Karpas-422 (cell line): ENCODE results near the gene NIN. TPM values are rescaled to one million over a fixed set of nuclear protein-coding genes. Genes with fewer than 3 reads are reported as not detected.

Experiments used
- DNase-seq: peaks from one replicate; pipeline ENCODE4 v3.0.0-alpha.2; 2015
- H2AFZ ChIP-seq: fragments of 200-600 bp; sonication (generic); 2 replicates; pipeline ENCODE4 v1.6.1; 2014; ENCODE audit warnings: antibody characterized with exemption, low read length, mixed read lengths
- H3K27ac ChIP-seq: fragments of 200-600 bp; sonication (generic); 2 replicates; pipeline ENCODE4 v1.5.1; 2014; ENCODE audit warnings: mild to moderate bottlenecking, low read length, moderate library complexity
- H3K27me3 ChIP-seq: fragments of 200-600 bp; sonication (generic); 2 replicates; pipeline ENCODE4 v1.6.1; 2014; ENCODE audit warnings: low read length, mixed read lengths
- H3K36me3 ChIP-seq: fragments of 200-600 bp; sonication (generic); 2 replicates; pipeline ENCODE4 v1.6.1; 2014; ENCODE audit warnings: low read length, mixed read lengths; ENCODE audit not compliant: insufficient read depth
- H3K4me1 ChIP-seq: fragments of 200-600 bp; sonication (generic); 2 replicates; pipeline ENCODE4 v1.6.1; 2014; ENCODE audit warnings: mild to moderate bottlenecking, low read length, mixed read lengths
- H3K4me2 ChIP-seq: fragments of 200-600 bp; sonication (generic); 2 replicates; pipeline ENCODE4 v1.6.1; 2014; ENCODE audit warnings: low read length, low read depth, mild to moderate bottlenecking; ENCODE audit not compliant: poor library complexity, severe bottlenecking
- H3K4me3 ChIP-seq: fragments of 200-600 bp; sonication (generic); 2 replicates; pipeline ENCODE4 v1.5.1; 2014; ENCODE audit warnings: mild to moderate bottlenecking, antibody characterized with exemption, low read length, mixed read lengths
- H3K79me2 ChIP-seq: fragments of 200-600 bp; sonication (generic); 2 replicates; pipeline ENCODE4 v1.6.1; 2014; ENCODE audit warnings: mild to moderate bottlenecking, low read length, mixed read lengths
- H3K9ac ChIP-seq: fragments of 200-600 bp; sonication (generic); 2 replicates; pipeline ENCODE4 v1.6.0; 2014; ENCODE audit warnings: low read length
- H3K9me2 ChIP-seq: fragments of 200-600 bp; sonication (generic), shearing (Covaris generic); replicated peaks from 2 replicates; pipeline ENCODE4 v1.6.0; 2014; ENCODE audit warnings: mild to moderate bottlenecking, low read length, moderate library complexity; ENCODE audit not compliant: insufficient read depth
- H3K9me3 ChIP-seq: fragments of 300-700, 200-600 bp; sonication (generic); 2 replicates; pipeline ENCODE4 v1.6.1; 2014; ENCODE audit warnings: low read length, mixed read lengths
- H4K20me1 ChIP-seq: fragments of 200-600 bp; sonication (generic); 2 replicates; pipeline ENCODE4 v1.6.1; 2014; ENCODE audit warnings: mild to moderate bottlenecking, antibody characterized with exemption, low read length, low read depth; ENCODE audit not compliant: insufficient read depth
- total RNA-seq: library from RNA; depleted of rRNA; stranded (reverse); fragments of >200 nt; shearing (Covaris generic); gene quantifications from 2 replicates; pipeline ENCODE4 v1.2.3, GENCODE V29; 2014; ENCODE audit warnings: low replicate concordance

The NIN gene
- total RNA-seq, 1 experiment from 2014 or later = 59.4 TPM

DNA sequence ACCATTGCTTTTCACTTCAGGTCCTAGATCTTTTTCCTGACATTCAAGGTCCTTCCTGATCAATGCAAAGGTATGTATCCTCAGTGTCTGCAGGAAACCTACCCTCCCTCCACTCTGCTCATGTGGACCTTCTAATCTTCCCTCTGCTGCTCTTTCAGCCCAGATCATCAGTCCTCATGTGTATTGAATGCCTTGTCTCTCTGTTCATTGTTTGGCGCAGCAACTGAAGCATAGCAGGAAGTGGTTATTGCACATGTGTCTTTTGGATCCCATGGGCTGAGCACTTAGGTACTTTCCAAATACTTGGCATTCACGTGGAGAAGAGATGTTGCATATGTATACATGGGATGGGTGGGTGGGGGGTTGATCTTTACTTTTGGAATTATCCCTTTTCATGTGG lies 4.3 kb upstream of the NIN start:
- Histone ChIP-seq H3K9me2 (no peaks in the 10 kb centered on the region), H3K4me1 (peaks cover 14% of the 10 kb centered on the region), H3K79me2 (no peaks in the 10 kb centered on the region; the same call in 1 of the 2 replicates), H3K27me3 (no peaks in the 10 kb centered on the region), H3K9ac (no peak overlapping the region), H2AFZ (no peak overlapping the region; the same call in 1 of the 2 replicates), H3K27ac (no peak overlapping the region), H3K4me3 (no peak overlapping the region), H3K9me3 (no peaks in the 10 kb centered on the region), H3K4me2 (no peak overlapping the region), H4K20me1 (0 out of 2 replicates have a peak, but pooled peaks cover under 1% of the 10 kb centered on the region), H3K36me3 (no peaks in the 10 kb centered on the region)
- no peak for DNase-seq

DNA sequence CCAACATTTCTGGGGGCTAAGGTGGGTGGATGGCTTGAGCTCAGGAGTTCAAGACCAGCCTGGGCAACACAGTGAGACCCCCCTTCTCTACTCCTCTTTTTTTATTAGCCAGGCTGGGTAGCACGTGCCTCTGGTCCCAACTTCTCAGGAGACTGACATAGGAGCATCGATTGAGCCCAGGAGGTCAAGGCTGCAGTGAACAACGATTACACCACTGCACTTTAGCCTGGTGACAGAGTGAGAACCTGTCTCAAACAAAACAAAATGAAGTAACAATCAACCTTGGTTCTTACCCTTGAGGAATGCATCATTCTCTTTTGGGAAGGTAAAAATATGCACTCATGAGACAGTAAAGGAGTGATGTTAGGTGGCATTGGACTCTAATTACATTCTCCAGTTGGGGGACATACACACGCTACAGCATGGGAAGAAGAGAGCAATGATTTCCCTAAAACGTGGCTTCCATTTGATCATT lies 3.9 kb upstream of the NIN start:
- H3K27ac ChIP-seq = no peak overlapping the region
- H3K79me2 ChIP-seq = peaks cover 2% of the 10 kb centered on the region
- no peaks in the 10 kb centered on the region for H3K9me2 ChIP-seq
- peaks cover 19% of the 10 kb centered on the region for H3K4me1 ChIP-seq
- no peak overlapping the region for H3K4me3 ChIP-seq
- no peak overlapping the region for H3K4me2 ChIP-seq
- no peaks in the 10 kb centered on the region for H3K36me3 ChIP-seq
- H3K27me3 ChIP-seq = no peaks in the 10 kb centered on the region
- DNase-seq = no peak
- no peak overlapping the region for H3K9ac ChIP-seq
- H3K9me3 ChIP-seq = no peaks in the 10 kb centered on the region
- H2AFZ ChIP-seq = no peak overlapping the region; the same call in 1 of the 2 replicates
- peaks cover 5% of the 10 kb centered on the region; the same call in 1 of the 2 replicates for H4K20me1 ChIP-seq

DNA sequence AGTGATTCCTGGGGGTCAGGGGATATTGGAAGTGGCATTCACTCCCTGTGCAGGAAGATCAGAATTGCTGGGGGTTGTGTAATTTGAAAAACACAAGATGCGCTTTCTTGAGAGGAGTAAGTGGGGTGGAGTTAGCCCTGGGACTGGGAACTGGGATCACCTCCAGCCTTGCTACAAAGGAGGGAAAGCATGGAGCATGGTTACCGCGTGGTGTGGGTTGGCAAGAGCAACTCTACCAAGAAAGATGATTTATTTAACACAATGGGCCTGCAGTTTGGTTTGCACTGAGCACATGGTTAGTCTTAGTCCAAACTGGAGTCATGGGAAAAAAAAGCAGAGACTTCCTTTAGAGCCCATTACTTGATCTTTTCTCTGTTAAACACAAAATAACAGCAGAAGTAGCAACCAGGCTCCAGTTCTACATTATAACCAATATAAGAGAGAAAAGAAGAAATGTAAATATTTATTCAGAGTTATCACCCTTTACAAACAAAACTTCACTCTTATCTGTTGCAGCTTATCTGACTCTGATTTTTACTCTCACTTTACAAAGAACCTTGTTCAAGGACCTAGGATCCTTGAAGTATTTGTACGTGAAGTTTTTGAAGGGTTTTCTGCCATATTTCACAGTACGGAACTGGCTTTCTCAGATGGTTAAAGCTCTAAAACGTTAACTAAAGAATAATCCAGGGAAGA lies 2.1 kb upstream of the NIN start:
- Histone ChIP-seq H3K4me1 (peaks cover 36% of the 10 kb centered on the region), H3K4me3 (no peak overlapping the region), H3K9me3 (no peaks in the 10 kb centered on the region), H3K4me2 (no peak overlapping the region), H3K79me2 (peaks cover 20% of the 10 kb centered on the region), H3K27me3 (0 out of 2 replicates have a peak, but pooled peaks cover 6% of the 10 kb centered on the region), H3K9ac (no peak overlapping the region), H3K27ac (no peak overlapping the region), H2AFZ (no peak overlapping the region), H4K20me1 (peaks cover 21% of the 10 kb centered on the region), H3K36me3 (no peaks in the 10 kb centered on the region), H3K9me2 (no peaks in the 10 kb centered on the region)
- DNase-seq = no peak

GRCh38 chr14:50831726-50832168 lies 785 bp upstream of the NIN start:
- H4K20me1 ChIP-seq = peaks cover 26% of the 10 kb centered on the region
- no peak for DNase-seq
- no peak overlapping the region for H3K27ac ChIP-seq
- H3K4me1 ChIP-seq = peaks cover 40% of the 10 kb centered on the region
- H3K36me3 ChIP-seq = 0 out of 2 replicates have a peak, but pooled peaks cover 2% of the 10 kb centered on the region
- no peaks in the 10 kb centered on the region for H3K9me3 ChIP-seq
- peaks cover 31% of the 10 kb centered on the region for H3K79me2 ChIP-seq
- H3K9ac ChIP-seq = peak overlapping the region; percentile 84
- H3K27me3 ChIP-seq = 0 out of 2 replicates have a peak, but pooled peaks cover 6% of the 10 kb centered on the region
- H3K9me2 ChIP-seq = no peaks in the 10 kb centered on the region
- H3K4me2 ChIP-seq = peak overlapping the region; percentile 96
- H2AFZ ChIP-seq = peak overlapping the region; percentile 98
- peak overlapping the region; percentile 84 for H3K4me3 ChIP-seq

- H3K79me2 ChIP-seq = peaks cover 46% of the 10 kb centered on the region
- no peak overlapping the region for H2AFZ ChIP-seq
- DNase-seq = peak; percentile 87
- H3K9ac ChIP-seq = peak overlapping the region; percentile 84
- no peaks in the 10 kb centered on the region for H3K9me3 ChIP-seq
- no peaks in the 10 kb centered on the region for H3K9me2 ChIP-seq
- H3K27me3 ChIP-seq = 0 out of 2 replicates have a peak, but pooled peaks cover 6% of the 10 kb centered on the region
- 0 out of 2 replicates have a peak, but pooled peaks cover 2% of the 10 kb centered on the region for H3K36me3 ChIP-seq
- H3K27ac ChIP-seq = 0 out of 2 replicates have a peak overlapping the region, but pooled peaks have one; percentile 5
- peaks cover 53% of the 10 kb centered on the region for H3K4me1 ChIP-seq
- H3K4me2 ChIP-seq = peak overlapping the region; percentile 92
- H4K20me1 ChIP-seq = peaks cover 41% of the 10 kb centered on the region
- H3K4me3 ChIP-seq = peak overlapping the region; percentile 81
Observed at GRCh38 chr14:50830044-50830931, 674 bp downstream of the NIN start.

DNA sequence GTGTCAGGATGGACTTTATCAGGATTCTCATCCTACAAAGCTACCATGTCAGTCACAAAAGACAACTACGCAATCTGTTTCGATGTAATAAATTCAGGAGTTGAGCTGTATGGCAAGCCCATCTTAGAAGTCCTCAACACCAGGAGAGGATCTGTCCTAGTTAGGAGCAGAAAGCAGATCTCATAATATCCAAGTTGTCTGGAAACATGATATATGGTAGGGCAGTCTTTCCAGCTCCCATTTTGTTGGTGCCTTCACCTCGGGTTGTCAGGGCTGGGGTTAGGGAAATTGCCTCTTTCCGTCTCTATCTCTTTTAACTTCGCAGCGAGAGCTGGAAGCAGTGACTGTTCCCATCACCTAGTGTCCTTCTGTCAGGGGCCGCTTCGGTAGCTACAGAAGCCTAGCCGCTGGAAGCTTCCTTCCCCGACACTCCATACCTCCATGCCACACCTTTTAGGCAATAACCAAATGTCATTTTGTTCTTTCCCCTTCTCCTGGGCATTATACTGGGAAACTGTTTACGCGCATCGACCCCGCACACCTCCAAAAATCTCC lies 1.4 kb downstream of the NIN start:
- DNase-seq = no peak
- Histone ChIP-seq H3K27ac (0 out of 2 replicates have a peak overlapping the region, but pooled peaks have one; percentile 5), H3K79me2 (peaks cover 52% of the 10 kb centered on the region), H3K9ac (peak overlapping the region; percentile 84), H3K36me3 (0 out of 2 replicates have a peak, but pooled peaks cover 2% of the 10 kb centered on the region), H2AFZ (no peak overlapping the region), H3K9me2 (no peaks in the 10 kb centered on the region), H3K27me3 (0 out of 2 replicates have a peak, but pooled peaks cover 6% of the 10 kb centered on the region), H3K9me3 (no peaks in the 10 kb centered on the region), H4K20me1 (peaks cover 48% of the 10 kb centered on the region), H3K4me2 (peak overlapping the region; percentile 92), H3K4me1 (peaks cover 58% of the 10 kb centered on the region), H3K4me3 (peak overlapping the region; percentile 81)

- peak overlapping the region; percentile 92 for H3K4me2 ChIP-seq
- peak overlapping the region; percentile 81 for H3K4me3 ChIP-seq
- H3K9me3 ChIP-seq = no peaks in the 10 kb centered on the region
- H4K20me1 ChIP-seq = peaks cover 52% of the 10 kb centered on the region
- 0 out of 2 replicates have a peak, but pooled peaks cover 2% of the 10 kb centered on the region for H3K36me3 ChIP-seq
- H3K27ac ChIP-seq = no peak overlapping the region
- H3K9ac ChIP-seq = peak overlapping the region; percentile 84
- peaks cover 53% of the 10 kb centered on the region for H3K79me2 ChIP-seq
- H3K9me2 ChIP-seq = no peaks in the 10 kb centered on the region
- peaks cover 64% of the 10 kb centered on the region for H3K4me1 ChIP-seq
- DNase-seq = no peak
- 0 out of 2 replicates have a peak, but pooled peaks cover 6% of the 10 kb centered on the region for H3K27me3 ChIP-seq
- H2AFZ ChIP-seq = no peak overlapping the region
Observed at GRCh38 chr14:50828721-50829488, 2.1 kb downstream of the NIN start.
